GM23338 (cell line): ENCODE results near the gene DHRS4. TPM values are rescaled to one million over a fixed set of nuclear protein-coding genes. Genes with fewer than 3 reads are reported as not detected.

ENCODE experiments used
- ATAC-seq: fragments of 200-7000 bp; cut with Tn5 transposase; 3 replicates; pipeline ENCODE4 v1.9.1; 2020
- DNase-seq: peaks from one replicate; pipeline ENCODE4 v3.0.0-alpha.2; 2015; ENCODE audit warnings: low spot score
- H2AFZ ChIP-seq: fragments of 200-600 bp; sonication (generic); 2 replicates; pipeline ENCODE4 v1.8.0; 2016; ENCODE audit warnings: antibody characterized with exemption, mild to moderate bottlenecking, moderate library complexity
- H3F3A ChIP-seq: fragments of 200-600 bp; sonication (generic); replicated peaks from 2 replicates; pipeline ENCODE4 v1.8.0; 2017; ENCODE audit warnings: antibody characterized with exemption, mixed run types, low read depth
- H3K27ac ChIP-seq: fragments of 200-600 bp; sonication (generic); 2 replicates; pipeline ENCODE4 v1.6.1; 2016; ENCODE audit warnings: low read depth
- H3K27me3 ChIP-seq: fragments of 200-600 bp; sonication (generic); 2 replicates; pipeline ENCODE4 v1.8.0; 2016; ENCODE audit warnings: mild to moderate bottlenecking, mixed run types, moderate library complexity; ENCODE audit not compliant: insufficient read depth
- H3K36me3 ChIP-seq: fragments of 200-600 bp; sonication (generic); 2 replicates; pipeline ENCODE4 v1.8.0; 2016; ENCODE audit warnings: mild to moderate bottlenecking; ENCODE audit not compliant: insufficient read depth
- H3K4me1 ChIP-seq: fragments of 200-600 bp; sonication (generic); 2 replicates; pipeline ENCODE4 v1.8.0; 2016; ENCODE audit warnings: mild to moderate bottlenecking, moderate library complexity; ENCODE audit not compliant: insufficient read depth
- H3K4me2 ChIP-seq: fragments of 200-600 bp; sonication (generic); 2 replicates; pipeline ENCODE4 v1.7.1; 2017; ENCODE audit warnings: mixed run types
- H3K4me3 ChIP-seq: fragments of 200-600 bp; sonication (generic); 2 replicates; pipeline ENCODE4 v1.6.1; 2016; ENCODE audit warnings: mixed run types
- H3K79me2 ChIP-seq: fragments of 200-600 bp; sonication (generic); replicated peaks from 2 replicates; pipeline ENCODE4 v1.8.0; 2017; ENCODE audit warnings: mild to moderate bottlenecking; ENCODE audit not compliant: insufficient read depth
- H3K9me2 ChIP-seq: fragments of 200-600 bp; sonication (generic); 2 replicates; pipeline ENCODE4 v1.8.0; 2017; ENCODE audit not compliant: insufficient read depth
- H4K20me1 ChIP-seq: fragments of 200-600 bp; sonication (generic); replicated peaks from 2 replicates; pipeline ENCODE4 v1.8.0; 2017; ENCODE audit warnings: mild to moderate bottlenecking; ENCODE audit not compliant: insufficient read depth
- H3K27ac Mint-ChIP-seq: 2 replicates; pipeline ENCODE4 v1.8.0; 2020; ENCODE audit warnings: inconsistent platforms, mild to moderate bottlenecking, moderate library complexity, mixed read lengths
- H3K27me3 Mint-ChIP-seq: 3 replicates; pipeline ENCODE4 v1.8.0; 2022; ENCODE audit warnings: low read depth, mild to moderate bottlenecking, moderate library complexity, mixed read lengths, inconsistent platforms; ENCODE audit not compliant: insufficient read depth, poor library complexity
- H3K36me3 Mint-ChIP-seq: 3 replicates; pipeline ENCODE4 v1.8.0; 2021; ENCODE audit warnings: low read depth, mild to moderate bottlenecking, inconsistent platforms, moderate library complexity, mixed read lengths
- H3K4me1 Mint-ChIP-seq: 3 replicates; pipeline ENCODE4 v1.8.0; 2020; ENCODE audit warnings: mild to moderate bottlenecking, inconsistent platforms, mixed read lengths
- H3K4me3 Mint-ChIP-seq: 3 replicates; pipeline ENCODE4 v1.8.0; 2021; ENCODE audit warnings: moderate library complexity, mild to moderate bottlenecking, inconsistent platforms, mixed read lengths
- H3K9me3 Mint-ChIP-seq: 3 replicates; pipeline ENCODE4 v1.8.0; 2020; ENCODE audit warnings: moderate library complexity, mild to moderate bottlenecking, inconsistent platforms, mixed read lengths
- ETS1 ChIP-seq: IDR thresholded peaks from 2 replicates; pipeline ENCODE4 v1.6.1; 2016; ENCODE audit warnings: antibody characterized with exemption
- POLR2AphosphoS5 ChIP-seq: IDR thresholded peaks from 2 replicates; pipeline ENCODE4 v1.6.1; 2016; ENCODE audit warnings: antibody characterized with exemption, low read depth
- ZNF114 ChIP-seq: fragments of 250-450 bp; sonication (Bioruptor Pico); IDR thresholded peaks from 2 replicates; pipeline ENCODE4 v1.5.0; 2020; ENCODE audit warnings: mild to moderate bottlenecking, moderate library complexity
- ZNF331 ChIP-seq: fragments of 250-450 bp; sonication (Bioruptor Pico); IDR thresholded peaks from 2 replicates; pipeline ENCODE4 v1.5.0; 2020; ENCODE audit warnings: low read depth, mild to moderate bottlenecking, moderate library complexity
- polyA plus RNA-seq: library from polyadenylated mRNA; unstranded; fragments of >200 nt; fragmentation: Nextera tagmentation; extraction: Ambion mirVana; gene quantifications from 2 replicates; pipeline ENCODE4 v1.2.1, GENCODE V29; 2016
- total RNA-seq: library from RNA; depleted of rRNA; stranded (reverse); fragments of >200 nt; shearing (Covaris generic); gene quantifications from 2 replicates; pipeline ENCODE4 v1.2.3, GENCODE V29; 2014
- TF ChIP-seq, protein P1 (sequence below): IDR thresholded peaks from one replicate; pipeline ENCODE4 v1.6.1; 2018; ENCODE audit warnings: antibody characterized with exemption; ENCODE audit not compliant: unreplicated experiment

DHRS4 gene
- total and polyA plus RNA-seq, 2 experiments from 2014 or later = 16.6 to 18.4 TPM

GRCh38 chr14:23916446-23916845, 37.1 kb upstream of the DHRS4 start (continued):
- TF ChIP-seq, protein P1, sequence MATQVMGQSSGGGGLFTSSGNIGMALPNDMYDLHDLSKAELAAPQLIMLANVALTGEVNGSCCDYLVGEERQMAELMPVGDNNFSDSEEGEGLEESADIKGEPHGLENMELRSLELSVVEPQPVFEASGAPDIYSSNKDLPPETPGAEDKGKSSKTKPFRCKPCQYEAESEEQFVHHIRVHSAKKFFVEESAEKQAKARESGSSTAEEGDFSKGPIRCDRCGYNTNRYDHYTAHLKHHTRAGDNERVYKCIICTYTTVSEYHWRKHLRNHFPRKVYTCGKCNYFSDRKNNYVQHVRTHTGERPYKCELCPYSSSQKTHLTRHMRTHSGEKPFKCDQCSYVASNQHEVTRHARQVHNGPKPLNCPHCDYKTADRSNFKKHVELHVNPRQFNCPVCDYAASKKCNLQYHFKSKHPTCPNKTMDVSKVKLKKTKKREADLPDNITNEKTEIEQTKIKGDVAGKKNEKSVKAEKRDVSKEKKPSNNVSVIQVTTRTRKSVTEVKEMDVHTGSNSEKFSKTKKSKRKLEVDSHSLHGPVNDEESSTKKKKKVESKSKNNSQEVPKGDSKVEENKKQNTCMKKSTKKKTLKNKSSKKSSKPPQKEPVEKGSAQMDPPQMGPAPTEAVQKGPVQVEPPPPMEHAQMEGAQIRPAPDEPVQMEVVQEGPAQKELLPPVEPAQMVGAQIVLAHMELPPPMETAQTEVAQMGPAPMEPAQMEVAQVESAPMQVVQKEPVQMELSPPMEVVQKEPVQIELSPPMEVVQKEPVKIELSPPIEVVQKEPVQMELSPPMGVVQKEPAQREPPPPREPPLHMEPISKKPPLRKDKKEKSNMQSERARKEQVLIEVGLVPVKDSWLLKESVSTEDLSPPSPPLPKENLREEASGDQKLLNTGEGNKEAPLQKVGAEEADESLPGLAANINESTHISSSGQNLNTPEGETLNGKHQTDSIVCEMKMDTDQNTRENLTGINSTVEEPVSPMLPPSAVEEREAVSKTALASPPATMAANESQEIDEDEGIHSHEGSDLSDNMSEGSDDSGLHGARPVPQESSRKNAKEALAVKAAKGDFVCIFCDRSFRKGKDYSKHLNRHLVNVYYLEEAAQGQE = no peak

DNA sequence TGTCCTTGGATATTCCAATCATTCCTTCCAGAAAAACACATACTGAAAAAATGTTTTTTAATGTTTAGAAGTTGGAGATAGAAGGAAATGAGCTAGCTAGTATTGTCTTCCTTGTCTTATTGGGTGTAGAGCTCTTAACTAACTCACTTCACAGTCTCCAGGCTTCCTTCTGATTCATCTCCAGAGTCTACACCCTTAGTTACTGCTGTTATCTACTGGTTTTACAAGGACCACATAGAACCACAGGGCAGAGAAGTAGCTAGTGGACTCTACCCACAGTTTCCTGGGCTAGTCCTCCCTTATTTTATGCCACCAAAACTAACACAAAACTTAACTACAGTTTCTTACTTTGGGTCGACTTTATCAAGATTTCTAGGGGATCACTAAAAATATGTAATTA, 31.0 kb upstream of the DHRS4 start:
- H3K27ac Mint-ChIP-seq = no peak overlapping the region
- TF ChIP-seq, protein P1 = no peak
- no peak for TF ChIP-seq POLR2AphosphoS5
- no peak for TF ChIP-seq ZNF331 (CRISPR knock-in tag)
- no peaks in the 10 kb centered on the region for H3K36me3 Mint-ChIP-seq
- H3K27ac ChIP-seq = no peak overlapping the region
- H3K4me2 ChIP-seq = no peak overlapping the region
- H3K4me3 Mint-ChIP-seq = no peak overlapping the region
- no peaks in the 10 kb centered on the region for H3F3A ChIP-seq
- peaks cover 13% of the 10 kb centered on the region; the same call in 2 of the 3 replicates for H3K9me3 Mint-ChIP-seq
- H3K27me3 Mint-ChIP-seq = peaks cover 6% of the 10 kb centered on the region
- DNase-seq = no peak
- H3K9me2 ChIP-seq = no peaks in the 10 kb centered on the region
- no peaks in the 10 kb centered on the region for H3K36me3 ChIP-seq
- H3K4me1 ChIP-seq = no peaks in the 10 kb centered on the region
- ATAC-seq = no peak
- H3K79me2 ChIP-seq = no peaks in the 10 kb centered on the region
- no peak overlapping the region for H2AFZ ChIP-seq
- no peaks in the 10 kb centered on the region; the same call in 2 of the 3 replicates for H3K4me1 Mint-ChIP-seq
- H4K20me1 ChIP-seq = no peaks in the 10 kb centered on the region
- no peak overlapping the region for H3K4me3 ChIP-seq
- H3K27me3 ChIP-seq = no peaks in the 10 kb centered on the region

DNA sequence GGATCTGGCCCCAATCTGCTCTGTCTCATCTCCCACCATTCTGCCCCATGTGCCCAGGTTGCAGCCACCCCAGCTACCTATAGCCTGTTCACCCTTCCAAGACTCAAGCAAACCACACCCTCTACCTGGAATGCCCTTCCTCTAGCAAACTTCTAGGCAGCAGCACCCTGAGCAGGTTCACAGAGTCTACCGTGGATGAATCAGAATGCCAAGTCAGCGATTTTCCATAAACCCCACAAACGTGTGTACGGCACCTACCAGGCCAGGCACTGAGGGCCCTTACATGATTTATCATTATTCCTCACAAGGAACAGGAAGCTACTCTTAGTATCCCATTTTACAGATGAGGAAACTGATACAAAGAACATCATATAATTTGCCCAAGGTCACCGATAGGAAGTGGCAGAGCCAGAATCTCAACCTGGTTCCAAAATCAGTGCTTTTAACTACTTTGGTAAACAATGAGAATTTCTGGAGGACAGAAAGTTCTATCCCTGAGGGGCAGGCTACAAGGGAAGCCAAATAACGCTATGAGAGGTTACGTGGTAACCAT, 28.0 kb upstream of the DHRS4 start:
- Mint-ChIP-seq H3K27ac (no peak overlapping the region), H3K9me3 (peaks cover 4% of the 10 kb centered on the region; the same call in 2 of the 3 replicates), H3K4me3 (no peak overlapping the region), H3K36me3 (no peaks in the 10 kb centered on the region), H3K4me1 (no peaks in the 10 kb centered on the region; the same call in 2 of the 3 replicates), H3K27me3 (peaks cover 6% of the 10 kb centered on the region)
- no peaks in the 10 kb centered on the region for H4K20me1 ChIP-seq
- no peak overlapping the region for H2AFZ ChIP-seq
- no peak overlapping the region for H3K4me3 ChIP-seq
- ATAC-seq (no peak), DNase-seq (no peak)
- no peaks in the 10 kb centered on the region for H3K36me3 ChIP-seq
- H3F3A ChIP-seq = no peaks in the 10 kb centered on the region
- H3K4me2 ChIP-seq = no peak overlapping the region
- H3K9me2 ChIP-seq = no peaks in the 10 kb centered on the region
- H3K27me3 ChIP-seq = no peaks in the 10 kb centered on the region
- H3K4me1 ChIP-seq = no peaks in the 10 kb centered on the region
- no peak overlapping the region for H3K27ac ChIP-seq
- H3K79me2 ChIP-seq = no peaks in the 10 kb centered on the region
- TF ChIP-seq ETS1 (no peak), ZNF114 (CRISPR knock-in tag) (no peak)
